Epithelial cell of esophagus (primary cell): Measurements from ENCODE around the gene FNIP1.

Experiments
- DNase-seq: peaks from one replicate; pipeline ENCODE4 v3.0.0; 2010; ENCODE audit warnings: low read depth
- H3K4me3 ChIP-seq: 2 replicates; pipeline ENCODE4 v1.5.1; 2011; ENCODE audit warnings: mild to moderate bottlenecking, low read length, control low read depth
- CTCF ChIP-seq: IDR thresholded peaks from 2 replicates; pipeline ENCODE4 v1.5.1; 2011; ENCODE audit warnings: low read depth, mild to moderate bottlenecking, low read length, control low read depth, inconsistent platforms; ENCODE audit not compliant: insufficient read depth; ENCODE audit errors: missing control alignments

The FNIP1 gene

DNA sequence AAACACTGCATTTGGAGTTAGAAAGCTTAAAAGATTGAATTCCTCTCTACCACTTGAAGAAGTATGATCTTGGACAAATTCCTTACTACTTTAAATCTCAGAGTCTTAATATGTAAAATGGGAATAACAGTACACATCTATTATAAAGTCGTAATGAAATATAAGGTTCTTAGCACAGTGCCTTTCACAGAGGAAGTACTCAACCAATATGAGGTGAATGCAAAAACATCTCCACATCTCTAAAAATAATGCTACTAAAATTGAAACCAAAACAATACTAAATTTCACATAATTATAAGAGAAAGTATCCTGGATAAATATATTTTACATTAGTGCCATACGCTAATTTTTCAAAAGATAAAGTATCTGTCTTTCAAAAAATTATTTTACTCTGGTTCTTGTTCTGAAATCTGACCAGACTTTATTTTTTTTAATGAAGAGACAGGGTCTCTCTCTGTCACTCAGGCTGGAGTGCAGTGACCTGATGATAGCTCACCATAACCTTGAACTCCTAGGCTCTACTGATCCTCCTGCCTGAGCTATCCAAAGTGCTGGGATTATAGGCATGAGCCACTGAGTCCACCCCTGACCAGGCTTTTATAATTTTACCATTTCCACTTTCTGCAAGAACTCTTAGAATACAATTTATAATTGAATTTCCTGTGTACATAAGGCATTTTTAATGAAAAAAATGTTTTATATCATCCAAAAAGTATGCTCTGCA is 21.3 kb upstream of the FNIP1 start:
- TF ChIP-seq CTCF = no peak
- DNase-seq = no peak
- no peak overlapping the region for H3K4me3 ChIP-seq

GRCh38 chr5:131814990-131815389 is 18.2 kb upstream of the FNIP1 start:
- no peak overlapping the region for H3K4me3 ChIP-seq
- TF ChIP-seq CTCF = no peak
- peak; percentile 80 for DNase-seq

DNA sequence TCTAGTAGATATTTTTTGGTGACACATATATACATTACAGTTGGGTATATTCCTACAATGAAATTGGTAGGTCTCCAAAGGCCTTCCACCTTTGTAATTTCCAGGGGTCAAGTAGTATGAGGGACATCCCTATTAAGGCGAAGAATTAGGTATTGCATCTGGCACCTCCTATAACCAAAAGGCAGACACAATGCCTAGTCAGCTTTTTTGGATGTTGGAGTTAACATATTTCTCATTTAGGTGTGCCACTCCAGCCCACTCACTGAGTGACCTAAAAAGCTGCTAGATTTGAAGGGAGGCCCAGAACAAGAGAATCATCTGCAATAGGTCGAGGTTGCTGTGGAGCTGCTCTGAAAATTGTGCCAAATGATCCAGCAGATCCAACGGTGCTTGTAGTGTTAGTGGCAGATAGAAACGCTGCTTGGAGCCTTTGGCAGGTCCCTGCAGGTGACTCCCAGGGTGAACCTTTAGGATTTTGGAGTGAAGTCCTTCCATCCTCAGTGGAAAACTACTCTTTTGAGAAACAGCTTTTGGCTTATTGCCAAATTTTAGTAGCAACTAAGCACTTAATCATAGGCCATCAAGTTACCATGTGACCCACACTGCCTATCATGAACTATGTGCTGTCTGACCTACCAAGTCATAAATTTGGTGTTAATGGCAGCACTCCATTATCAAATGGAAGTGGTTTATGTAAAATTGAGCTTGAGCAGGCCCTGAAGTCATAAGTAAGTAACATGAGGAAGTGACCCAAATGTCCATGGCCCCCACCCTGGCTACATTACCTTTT is 15.7 kb upstream of the FNIP1 start:
- no peak for TF ChIP-seq CTCF

DNA sequence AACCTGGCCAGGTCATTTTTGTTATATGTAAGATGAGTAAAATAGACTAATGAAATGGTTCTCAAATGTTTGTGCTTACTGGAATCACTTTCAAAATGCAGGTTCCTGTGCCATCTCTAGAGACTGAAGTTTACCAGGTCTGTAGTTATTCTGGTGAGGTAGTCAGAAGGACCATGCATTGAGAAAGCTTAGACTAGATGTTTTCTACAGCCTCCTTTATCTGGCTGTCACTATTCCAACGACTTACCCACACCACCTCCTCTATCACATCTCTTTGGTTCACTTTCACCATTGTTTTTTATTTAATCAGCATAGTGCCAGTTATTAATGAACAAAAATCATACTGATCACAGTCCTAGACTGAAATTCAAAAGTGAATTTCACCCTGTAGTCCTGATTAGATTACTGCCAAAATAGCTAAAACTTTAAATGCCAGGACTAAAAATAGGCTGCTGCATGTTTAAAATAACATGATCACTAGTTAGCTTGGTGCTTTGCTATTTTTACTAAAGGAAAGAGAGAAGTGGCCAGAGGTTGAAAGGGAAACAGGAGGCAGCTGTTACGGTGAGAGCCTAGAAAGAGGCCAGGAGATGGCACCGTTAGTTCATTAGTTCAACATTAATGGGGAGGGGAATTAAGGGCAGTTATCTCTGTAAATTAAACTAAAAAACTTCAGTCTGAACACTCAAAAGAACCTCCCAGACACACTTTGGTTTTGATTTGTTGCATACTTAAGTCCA is 13.9 kb upstream of the FNIP1 start:
- no peak overlapping the region for H3K4me3 ChIP-seq
- DNase-seq = peak; percentile 28
- TF ChIP-seq CTCF = peak; percentile 36

More for the DNA sequence above, 15.7 kb upstream of the FNIP1 start:
- peak; percentile 14 for DNase-seq
- H3K4me3 ChIP-seq = no peak overlapping the region

- TF ChIP-seq CTCF = no peak
- DNase-seq = peak; percentile 68
These were observed 681 bp downstream of the FNIP1 start for GRCh38 chr5:131795879-131796792.

DNA sequence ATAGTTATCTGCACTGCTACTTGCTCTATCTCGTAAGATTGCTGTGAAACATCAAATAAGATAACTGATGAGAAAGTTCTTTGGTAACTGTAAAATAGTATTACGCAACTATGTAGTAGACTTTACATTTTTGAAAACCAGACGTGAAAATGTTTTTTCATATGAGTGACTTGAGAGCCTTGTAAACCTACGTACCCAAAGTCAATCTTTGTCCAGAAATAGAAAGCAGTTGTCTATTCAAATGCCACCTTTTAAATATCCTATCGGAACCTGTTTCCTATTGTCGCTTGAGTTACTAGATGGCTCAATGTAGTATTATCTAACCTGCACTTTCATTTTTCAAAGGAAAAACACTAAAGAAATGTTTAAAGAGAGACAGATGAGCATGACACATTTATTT is 1.6 kb downstream of the FNIP1 start:
- TF ChIP-seq CTCF = no peak
- H3K4me3 ChIP-seq = peak overlapping the region; percentile 75
- no peak for DNase-seq

More at GRCh38 chr5:131795879-131796792, 681 bp downstream of the FNIP1 start:
- peak overlapping the region; percentile 75 for H3K4me3 ChIP-seq
